DOHH2 (cell line): ENCODE data around the gene BCAP31.

ENCODE experiments used
- EZH2phosphoT487 ChIP-seq: fragments of 200-600 bp; sonication (generic); IDR thresholded peaks from 2 replicates; pipeline ENCODE4 v1.6.1; 2017; ENCODE audit warnings: borderline replicate concordance, mild to moderate bottlenecking, antibody characterized with exemption, low read length, moderate library complexity, mixed read lengths
- TF ChIP-seq, protein P1 (sequence below): fragments of 200-600 bp; sonication (generic); IDR thresholded peaks from one replicate; pipeline ENCODE4 v1.5.1; 2014; ENCODE audit warnings: antibody characterized with exemption, mild to moderate bottlenecking, low read depth, low read length; ENCODE audit not compliant: poor library complexity, severe bottlenecking

DNA sequence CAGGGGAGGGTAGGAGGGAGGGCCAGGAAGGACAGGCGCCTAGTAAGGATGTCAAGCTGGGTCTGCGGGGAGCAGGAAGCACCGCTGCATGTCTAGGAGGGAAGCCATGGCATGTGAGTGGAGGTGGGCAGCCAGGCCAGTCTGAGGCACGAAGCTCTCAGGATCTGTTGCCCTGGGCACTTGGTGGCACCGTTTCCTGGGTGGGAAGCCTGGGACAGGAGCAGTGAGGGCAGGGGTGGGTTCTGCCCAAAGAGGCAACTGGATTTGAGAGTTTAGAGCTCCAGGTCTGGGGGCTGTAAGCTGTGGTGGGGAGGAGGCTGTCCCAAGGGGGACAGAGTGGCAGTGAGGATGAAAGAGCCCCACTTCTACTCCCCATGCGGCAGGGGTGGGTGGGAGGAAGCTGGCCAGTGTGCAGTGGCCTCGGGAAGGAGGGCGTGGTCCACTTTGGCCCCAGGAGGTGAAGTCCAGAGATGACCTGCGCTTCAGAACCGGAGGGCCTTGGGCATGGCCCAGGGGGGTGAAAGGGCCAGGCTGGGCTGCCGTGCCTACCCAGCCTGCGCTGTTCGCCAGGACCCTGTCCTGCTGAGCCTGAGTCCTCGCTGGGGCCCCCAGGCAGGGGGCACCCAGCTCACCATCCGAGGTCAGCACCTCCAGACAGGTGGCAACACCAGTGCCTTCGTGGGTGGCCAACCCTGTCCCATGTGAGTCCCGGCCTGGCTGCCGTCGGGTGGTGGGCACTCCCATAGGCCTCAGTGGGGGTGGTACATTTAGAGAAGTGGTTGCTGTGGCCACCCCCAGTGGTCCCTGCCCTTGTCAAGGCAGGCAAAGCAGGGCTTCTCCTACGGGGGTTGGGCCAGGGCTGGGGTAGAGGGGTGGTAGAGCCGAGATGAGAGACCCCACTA is 48.4 kb upstream of the BCAP31 start:
- TF ChIP-seq, protein P1, sequence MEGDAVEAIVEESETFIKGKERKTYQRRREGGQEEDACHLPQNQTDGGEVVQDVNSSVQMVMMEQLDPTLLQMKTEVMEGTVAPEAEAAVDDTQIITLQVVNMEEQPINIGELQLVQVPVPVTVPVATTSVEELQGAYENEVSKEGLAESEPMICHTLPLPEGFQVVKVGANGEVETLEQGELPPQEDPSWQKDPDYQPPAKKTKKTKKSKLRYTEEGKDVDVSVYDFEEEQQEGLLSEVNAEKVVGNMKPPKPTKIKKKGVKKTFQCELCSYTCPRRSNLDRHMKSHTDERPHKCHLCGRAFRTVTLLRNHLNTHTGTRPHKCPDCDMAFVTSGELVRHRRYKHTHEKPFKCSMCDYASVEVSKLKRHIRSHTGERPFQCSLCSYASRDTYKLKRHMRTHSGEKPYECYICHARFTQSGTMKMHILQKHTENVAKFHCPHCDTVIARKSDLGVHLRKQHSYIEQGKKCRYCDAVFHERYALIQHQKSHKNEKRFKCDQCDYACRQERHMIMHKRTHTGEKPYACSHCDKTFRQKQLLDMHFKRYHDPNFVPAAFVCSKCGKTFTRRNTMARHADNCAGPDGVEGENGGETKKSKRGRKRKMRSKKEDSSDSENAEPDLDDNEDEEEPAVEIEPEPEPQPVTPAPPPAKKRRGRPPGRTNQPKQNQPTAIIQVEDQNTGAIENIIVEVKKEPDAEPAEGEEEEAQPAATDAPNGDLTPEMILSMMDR = no peak
- TF ChIP-seq EZH2phosphoT487 = no peak
